ENCODE data around the gene SULT2B1.

The SULT2B1 gene

GRCh38 chr19:48644839-48645619 lies 93.1 kb downstream of the SULT2B1 start:
- peak overlapping the region; percentile 95 for H3K27ac ChIP-seq

GRCh38 chr19:48645620-48646000 lies 93.6 kb downstream of the SULT2B1 start:
- TF ChIP-seq ZFX (IDR thresholded peaks at IDR 0.05; ENCODE audit: borderline replicate concordance) (no peak), CTCF (IDR thresholded peaks at IDR 0.05) (no peak)
- peak overlapping the region; percentile 95 for H3K27ac ChIP-seq

More at GRCh38 chr19:48644839-48645619, 93.1 kb downstream of the SULT2B1 start:
- no peak for TF ChIP-seq ZFX (IDR thresholded peaks at IDR 0.05; ENCODE audit: borderline replicate concordance)
- TF ChIP-seq CTCF (IDR thresholded peaks at IDR 0.05) = no peak

- H3K27ac ChIP-seq = peak within 1 kb of the TSS; percentile 95
- TF ChIP-seq ZFX (IDR thresholded peaks at IDR 0.05; ENCODE audit: borderline replicate concordance) = no peak
- peak; percentile 86 for TF ChIP-seq CTCF (IDR thresholded peaks at IDR 0.05)
These were observed 94.2 kb downstream of the SULT2B1 start, which contains the start of gene CA11 for GRCh38 chr19:48646001-48646721. Gene CA11, minus strand, starts transcription at chr19:48646187. Its CDS starts 555 bp downstream, at chr19:48645632.

GRCh38 chr19:48646722-48647216 lies 94.8 kb downstream of the SULT2B1 start:
- H3K27ac ChIP-seq = peak overlapping the region; percentile 95
- TF ChIP-seq ZFX (IDR thresholded peaks at IDR 0.05; ENCODE audit: borderline replicate concordance) (no peak), CTCF (IDR thresholded peaks at IDR 0.05) (no peak; the same call in 1 of the 2 replicates)

GRCh38 chr19:48648134-48648533 lies 96.2 kb downstream of the SULT2B1 start:
- TF ChIP-seq CTCF (IDR thresholded peaks at IDR 0.05) = no peak
- TF ChIP-seq ZFX (IDR thresholded peaks at IDR 0.05; ENCODE audit: borderline replicate concordance) = no peak
- no peak overlapping the region for H3K27ac ChIP-seq

All from 22Rv1 (cell line).